Raji (cell line): ENCODE results near the gene ANKRD28.

Experiments used
- POLR2A ChIP-seq: IDR thresholded peaks from 2 replicates; pipeline ENCODE4 v1.6.1; 2011; ENCODE audit warnings: low read depth, low read length, control low read depth; ENCODE audit not compliant: insufficient read depth

Gene ANKRD28

DNA sequence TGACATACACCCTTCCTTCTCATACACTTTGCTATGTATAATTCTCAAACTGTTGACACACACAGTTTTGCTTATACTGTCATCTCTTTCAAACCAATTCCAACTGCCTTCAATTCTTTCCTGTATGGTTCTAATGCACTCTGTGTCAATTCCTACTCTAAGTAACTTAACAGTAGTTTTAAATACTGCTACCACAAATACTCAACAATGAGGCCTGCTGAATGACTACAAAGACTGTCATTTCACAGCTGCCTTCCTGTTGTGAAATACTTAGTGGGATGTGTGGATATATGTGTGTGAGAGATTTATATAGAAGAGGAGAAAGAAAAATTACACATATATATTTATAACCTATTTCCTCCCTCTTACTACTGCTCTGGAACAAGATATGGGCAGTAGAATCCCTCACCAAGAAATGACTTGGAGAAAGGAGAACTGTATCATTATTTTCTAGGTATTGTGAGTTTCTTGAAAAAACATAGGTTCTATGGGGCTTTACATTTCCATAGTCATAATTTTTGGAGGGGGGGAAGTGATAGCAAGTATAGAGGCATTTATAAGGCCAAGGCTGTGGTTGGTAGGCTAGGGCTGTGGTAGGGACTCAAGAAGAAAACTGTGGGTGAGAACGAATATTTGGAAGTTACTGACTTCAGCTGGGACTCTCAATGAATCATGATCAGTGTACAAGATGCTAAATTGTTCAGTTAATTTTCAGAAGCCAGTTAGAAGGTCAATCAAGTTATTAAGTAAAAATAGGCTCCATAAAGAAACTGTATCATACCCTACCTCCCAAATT is 88.7 kb downstream of the ANKRD28 start:
- TF ChIP-seq POLR2A, result no peak

DNA sequence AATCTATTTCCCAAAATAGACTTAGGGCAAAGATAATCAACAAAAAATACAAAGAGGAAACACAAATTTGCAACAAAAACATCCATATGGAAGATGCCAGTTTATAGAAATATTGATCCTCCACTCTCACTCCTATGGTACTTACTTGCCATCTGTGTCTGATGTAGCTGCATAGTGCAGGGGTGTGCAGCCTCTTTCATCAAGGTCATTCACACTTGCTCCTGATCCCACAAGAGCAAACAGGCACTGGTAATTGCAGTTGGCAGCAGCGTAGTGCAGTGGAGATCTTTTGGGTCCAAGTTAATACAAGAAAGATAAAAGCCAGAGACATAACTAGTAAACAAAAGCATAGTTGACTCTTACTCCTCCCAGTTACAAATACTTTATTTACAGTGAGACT is 90.0 kb downstream of the ANKRD28 start:
- no peak for TF ChIP-seq POLR2A

DNA sequence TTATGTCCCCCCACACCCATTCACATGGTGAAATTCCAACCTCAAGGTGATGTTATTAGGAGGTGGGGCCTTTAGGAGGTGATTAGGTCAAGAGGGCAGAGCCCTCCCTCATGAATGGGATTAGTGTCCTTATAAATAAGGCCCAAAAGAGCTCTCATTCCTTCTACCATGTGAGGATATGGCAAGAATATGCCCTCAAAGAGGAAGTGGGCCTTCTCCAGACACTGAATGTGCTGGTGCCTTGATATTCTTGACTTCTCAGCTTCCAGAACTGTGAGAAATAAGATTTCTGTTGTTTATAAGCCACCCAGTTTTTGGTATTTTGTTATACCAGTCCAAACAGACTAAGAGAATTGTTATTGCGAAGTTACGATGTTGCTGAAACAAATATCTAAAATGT is 94.4 kb downstream of the ANKRD28 start:
- TF ChIP-seq POLR2A, result no peak

DNA sequence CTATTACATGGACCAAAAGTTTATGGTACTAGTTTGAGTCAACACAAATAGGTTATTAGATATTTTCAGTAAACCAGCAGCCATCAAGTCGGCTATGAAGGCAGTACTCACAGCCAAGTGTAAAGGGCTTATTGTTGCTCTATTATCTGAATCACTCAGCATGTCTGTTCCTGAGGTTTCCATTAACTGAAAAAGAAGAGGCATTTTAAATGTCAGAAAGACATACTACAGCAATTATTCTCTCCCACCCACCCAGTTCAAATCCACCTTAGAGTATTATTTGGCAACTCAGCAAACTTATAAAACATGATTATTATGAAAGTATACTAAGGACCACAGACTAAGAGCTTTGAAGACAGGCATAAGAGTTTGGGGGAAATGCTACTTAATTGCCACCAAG is 103.2 kb downstream of the ANKRD28 start:
- no peak for TF ChIP-seq POLR2A

DNA sequence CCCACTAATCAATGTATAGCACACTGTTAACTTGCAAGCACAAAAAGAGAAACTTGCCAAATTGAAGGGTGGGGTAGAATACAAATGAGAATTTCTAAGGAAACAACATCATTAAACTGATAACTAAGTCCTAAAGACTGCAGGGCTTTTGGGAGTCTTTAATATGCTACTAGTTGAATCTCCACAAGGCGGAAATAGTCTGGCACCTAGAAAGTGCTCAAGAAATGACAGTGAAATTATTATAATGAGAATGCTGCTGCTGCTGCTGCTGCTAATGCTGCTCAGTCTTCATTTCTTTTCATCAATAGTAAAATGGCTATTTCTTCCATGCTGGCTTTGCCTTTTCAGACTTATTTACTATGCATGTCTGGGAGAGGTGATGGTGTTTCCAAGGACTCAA is 104.4 kb downstream of the ANKRD28 start:
- TF ChIP-seq POLR2A, result no peak

DNA sequence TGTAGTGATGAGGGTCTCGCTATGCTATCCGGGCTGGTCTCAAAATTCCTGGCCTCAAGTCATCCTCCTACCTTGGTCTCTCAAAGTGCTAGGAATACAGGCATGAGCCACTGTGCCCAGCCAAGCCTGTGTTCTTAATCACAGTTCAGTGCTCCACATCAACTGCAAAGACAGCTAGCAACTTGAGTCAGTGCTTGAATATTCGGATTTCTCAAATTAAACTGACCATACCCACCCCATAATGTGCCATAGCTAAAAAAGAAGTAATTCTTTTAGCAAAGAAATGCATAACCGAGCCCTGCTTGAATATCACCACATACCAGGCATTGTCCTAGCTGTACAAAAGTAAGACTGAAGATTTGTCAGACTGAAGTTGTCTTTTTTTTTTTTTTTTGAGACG is 107.0 kb downstream of the ANKRD28 start:
- TF ChIP-seq POLR2A, result no peak

DNA sequence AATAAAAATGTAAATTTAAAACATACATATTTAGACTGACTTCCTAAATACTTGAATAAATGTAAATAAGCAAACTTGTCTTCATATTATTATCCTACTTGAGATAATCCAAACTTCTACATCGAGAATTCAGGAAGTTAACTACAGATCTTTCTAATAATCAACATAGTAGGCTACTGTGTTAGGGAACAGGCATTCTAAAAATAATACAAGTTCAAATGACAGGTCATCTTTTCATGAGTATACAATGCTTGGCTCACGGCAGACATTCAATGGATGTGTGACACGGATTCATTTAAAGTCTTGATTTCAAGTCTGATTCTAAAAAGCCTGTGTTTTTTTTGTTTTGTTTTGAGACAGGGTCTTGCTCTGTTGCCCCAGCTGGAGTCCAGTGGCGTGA is 107.5 kb downstream of the ANKRD28 start:
- no peak for TF ChIP-seq POLR2A

DNA sequence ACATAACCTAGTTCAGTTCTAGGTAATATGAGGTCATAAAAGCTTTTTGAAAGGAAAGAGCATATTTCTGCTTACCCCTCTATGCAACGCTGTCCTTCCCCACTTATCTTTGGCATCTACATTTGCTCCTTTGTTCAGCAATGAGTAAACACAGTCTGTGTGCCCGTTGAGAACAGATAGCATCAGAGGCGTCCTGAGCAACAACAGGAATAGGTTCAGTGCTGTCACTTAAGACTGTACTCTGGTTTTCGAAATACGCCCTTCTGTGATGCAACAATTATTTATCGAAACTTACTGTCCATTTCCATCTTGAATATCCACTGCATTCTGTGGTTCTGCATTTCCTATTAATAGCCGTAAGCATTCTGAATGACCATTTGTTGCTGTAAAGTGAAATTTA is 111.9 kb downstream of the ANKRD28 start:
- no peak for TF ChIP-seq POLR2A

DNA sequence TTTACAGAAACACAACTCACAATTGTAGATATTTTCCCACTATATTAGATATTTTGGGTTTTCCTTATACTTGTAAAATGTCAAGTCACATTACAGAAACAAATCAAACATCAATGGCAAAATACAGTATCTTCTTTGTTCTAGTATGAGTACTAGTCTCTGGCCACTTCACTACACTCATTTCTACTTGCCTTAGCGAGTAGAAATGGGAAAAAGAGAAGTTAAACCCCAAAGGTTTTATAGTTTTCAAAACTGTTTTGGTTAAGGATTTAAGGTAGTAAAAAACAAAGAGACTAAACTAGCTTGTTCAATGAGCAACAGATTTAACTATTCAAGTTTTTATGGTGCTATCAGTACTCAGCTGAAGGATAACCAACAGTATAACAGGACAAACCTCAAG is 114.5 kb downstream of the ANKRD28 start:
- TF ChIP-seq POLR2A, result no peak

DNA sequence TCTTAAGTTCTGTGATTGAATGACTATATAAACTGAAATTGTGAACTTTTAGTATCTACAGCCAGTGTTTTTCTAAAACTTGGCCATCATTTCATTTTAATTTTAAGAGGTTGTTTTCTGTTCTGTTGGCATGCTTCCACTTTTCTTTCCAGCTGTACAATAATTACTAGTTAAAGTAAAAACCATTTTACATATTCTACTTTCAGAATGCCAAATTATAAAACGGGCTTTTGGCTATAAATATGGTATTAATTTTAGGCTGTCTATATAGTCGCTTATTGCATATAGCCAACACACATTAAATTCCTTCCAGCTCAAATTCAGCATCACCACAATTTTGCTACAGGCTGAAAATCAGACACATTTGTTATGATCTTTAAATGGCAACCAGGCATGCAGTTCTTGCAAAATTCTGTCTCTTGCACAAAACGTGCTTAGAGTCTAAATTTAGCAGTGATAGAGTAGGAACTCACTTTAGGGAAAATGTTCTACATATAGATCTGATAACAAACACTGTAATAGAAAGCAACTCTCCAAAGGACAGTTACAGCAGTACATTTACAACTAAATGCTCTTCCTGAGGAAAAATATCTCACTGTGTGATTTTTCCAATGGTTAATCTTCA is 115.1 kb downstream of the ANKRD28 start:
- TF ChIP-seq POLR2A, result no peak

DNA sequence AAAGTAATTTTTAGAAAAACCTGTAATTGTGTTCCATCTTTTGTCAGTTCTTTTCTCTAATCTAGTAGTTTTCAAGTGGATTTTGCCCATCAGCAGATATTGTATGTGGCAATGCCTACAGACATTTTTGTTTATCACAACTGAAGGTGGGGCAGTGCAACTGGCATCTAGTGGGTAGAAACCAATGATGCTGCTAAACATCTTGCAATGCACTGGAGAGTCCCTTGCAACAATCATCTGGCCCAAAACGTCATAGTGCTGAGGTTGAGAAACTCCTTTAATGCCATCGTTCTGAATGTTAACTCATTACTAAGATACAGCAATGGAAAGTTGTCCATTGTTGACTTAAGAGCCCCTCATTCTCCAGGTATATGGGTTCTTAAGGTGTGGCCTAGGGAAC is 116.1 kb downstream of the ANKRD28 start:
- no peak for TF ChIP-seq POLR2A

DNA sequence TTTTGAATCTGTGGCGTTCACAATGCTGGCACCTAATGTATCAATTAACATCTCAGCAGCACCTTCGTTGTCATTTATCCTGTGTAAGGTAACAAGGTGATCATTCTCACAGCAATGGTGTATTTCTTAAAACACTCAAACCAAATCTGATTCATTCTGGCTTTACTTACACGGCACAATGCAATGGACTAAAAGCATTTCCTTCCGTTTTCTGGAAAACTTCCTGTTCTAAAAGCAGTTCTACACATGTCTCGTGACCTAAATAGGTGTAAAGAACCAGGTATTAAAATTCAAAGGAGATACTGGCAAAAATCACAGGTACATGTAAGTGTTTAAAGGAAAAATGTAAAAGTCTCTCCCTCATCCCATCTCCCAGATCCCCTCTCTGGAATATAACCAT is 118.5 kb downstream of the ANKRD28 start:
- no peak for TF ChIP-seq POLR2A

DNA sequence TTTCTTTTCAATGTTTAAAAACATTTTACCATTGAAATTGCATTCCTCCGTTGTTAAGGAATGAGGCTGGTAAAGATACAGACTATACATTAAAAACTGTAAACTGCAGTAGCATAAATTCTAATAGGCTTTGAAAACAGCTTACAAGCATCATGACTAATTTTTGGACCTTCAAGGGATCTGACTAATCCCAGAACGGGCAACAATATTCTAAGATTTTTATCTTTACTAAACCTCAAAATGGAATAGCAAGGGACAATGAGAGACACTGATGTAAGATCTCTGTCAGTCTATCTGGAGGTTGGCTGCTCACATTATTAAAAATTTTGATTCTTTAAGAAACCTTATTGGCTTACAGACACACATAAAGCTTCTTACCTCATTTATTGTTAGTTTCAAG is 121.5 kb downstream of the ANKRD28 start:
- TF ChIP-seq POLR2A, result no peak

DNA sequence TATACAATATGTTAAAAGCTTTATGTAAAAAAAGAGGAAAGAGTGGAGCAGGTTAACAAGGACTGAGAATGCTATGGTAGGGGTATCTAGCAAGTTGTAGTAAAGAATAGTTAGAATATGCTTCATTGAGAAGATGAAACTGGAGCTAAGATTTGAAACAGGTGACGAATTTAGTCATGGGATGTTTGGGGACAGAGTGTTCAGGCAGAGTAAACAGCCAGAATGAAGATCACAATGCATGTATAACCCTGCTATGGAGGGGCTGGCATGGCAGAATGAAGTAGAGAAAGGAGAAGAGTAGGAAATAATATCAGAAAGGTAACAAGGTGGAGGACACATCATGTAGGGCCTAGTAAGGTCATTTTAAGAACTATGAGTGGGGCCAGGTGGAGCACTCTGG is 124.2 kb downstream of the ANKRD28 start:
- no peak for TF ChIP-seq POLR2A

DNA sequence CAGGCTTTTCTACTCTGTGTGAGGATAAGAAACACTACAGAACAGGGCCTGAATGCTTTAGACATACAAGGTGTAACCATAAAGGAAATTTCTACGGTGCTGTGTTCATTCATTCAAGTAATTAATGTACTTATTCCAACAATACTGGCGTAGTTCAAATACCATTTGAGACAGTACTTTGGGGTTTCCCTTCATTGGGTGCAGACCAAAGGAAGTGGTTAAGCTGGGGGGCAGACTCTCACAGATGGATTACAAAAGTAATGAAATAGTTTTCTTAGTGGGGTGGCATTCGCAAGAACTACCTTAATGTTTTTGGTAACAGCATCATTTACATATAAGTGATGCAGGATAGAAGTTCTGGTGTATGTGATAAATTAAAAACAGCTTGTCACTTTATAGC is 130.3 kb downstream of the ANKRD28 start:
- TF ChIP-seq POLR2A, result no peak

DNA sequence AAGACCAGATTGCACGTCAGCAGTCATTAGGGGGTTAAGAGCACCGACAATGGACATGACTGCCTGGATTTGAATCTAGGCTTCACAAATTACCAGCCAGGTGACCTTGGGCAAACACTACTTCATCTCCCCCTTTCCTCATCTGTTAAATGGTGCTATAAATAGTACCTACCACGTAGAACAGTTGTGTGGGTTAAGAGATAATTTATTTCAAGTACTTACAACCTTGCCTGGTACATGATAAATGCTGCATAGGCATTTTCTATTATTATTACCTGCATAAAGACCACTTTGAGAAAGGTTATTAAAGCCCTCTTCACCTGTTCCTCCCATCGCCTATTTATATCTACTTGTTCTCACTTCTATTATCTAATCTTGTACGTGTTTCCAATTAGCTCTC is 131.5 kb downstream of the ANKRD28 start:
- no peak for TF ChIP-seq POLR2A
